WTC11 (cell line): ENCODE measurements around the gene HYDIN. TPM values are rescaled to one million over a fixed set of nuclear protein-coding genes. Genes with fewer than 3 reads are reported as not detected.

Source experiments
- ATAC-seq: fragments of 200-7000 bp; cut with Tn5 transposase; 2 replicates; pipeline ENCODE4 v1.10.0; 2021; ENCODE audit warnings: mild to moderate bottlenecking, moderate library complexity
- CTCF ChIA-PET: fragments of 300-600 bp; sonication (Branson Sonifier 250); formaldehyde crosslinking; loops from one replicate; lab custom pipeline; 2021; ENCODE audit warnings: antibody characterized with exemption; lab: Charles Lee
- POLR2A ChIA-PET: fragments of 350-600 bp; sonication (Branson Sonifier 250); formaldehyde crosslinking; loops from one replicate; lab custom pipeline; 2021; ENCODE audit warnings: antibody characterized with exemption; lab: Charles Lee
- DNase-seq: peaks from one replicate; pipeline ENCODE4 v3.0.0; 2021; ENCODE audit warnings: low spot score
- H3K27ac Mint-ChIP-seq: 2 replicates; pipeline ENCODE4 v1.8.0; 2021; ENCODE audit warnings: mixed read lengths
- H3K27me3 Mint-ChIP-seq: 2 replicates; pipeline ENCODE4 v1.8.0; 2021; ENCODE audit warnings: low read depth, mild to moderate bottlenecking, moderate library complexity, mixed read lengths
- H3K36me3 Mint-ChIP-seq: 2 replicates; pipeline ENCODE4 v1.8.0; 2021; ENCODE audit warnings: mixed read lengths
- H3K4me1 Mint-ChIP-seq: 2 replicates; pipeline ENCODE4 v1.8.0; 2022; ENCODE audit warnings: mixed read lengths
- H3K4me3 Mint-ChIP-seq: 2 replicates; pipeline ENCODE4 v1.8.0; 2021; ENCODE audit warnings: mild to moderate bottlenecking, moderate library complexity, mixed read lengths
- H3K9me3 Mint-ChIP-seq: 2 replicates; pipeline ENCODE4 v1.8.0; 2021; ENCODE audit warnings: mixed read lengths
- CBFB ChIP-seq: sonication (generic); formaldehyde crosslinking; IDR thresholded peaks from 2 replicates; pipeline ENCODE4 v1.8.1; 2022; ENCODE audit warnings: mild to moderate bottlenecking, low read depth, missing genetic modification reagents
- EMX1 ChIP-seq: fragments of 250-450 bp; sonication (Bioruptor Pico); IDR thresholded peaks from 2 replicates; pipeline ENCODE4 v1.8.0; 2021; ENCODE audit warnings: mild to moderate bottlenecking
- GRHL2 ChIP-seq: fragments of 250-450 bp; sonication (Bioruptor Pico); IDR thresholded peaks from 2 replicates; pipeline ENCODE4 v1.8.0; 2022; ENCODE audit warnings: mild to moderate bottlenecking, moderate library complexity; ENCODE audit not compliant: insufficient replicate concordance, severe bottlenecking
- GTF2I ChIP-seq: fragments of 250-450 bp; sonication (Bioruptor Pico); conservative IDR thresholded peaks from 2 replicates; pipeline ENCODE4 v1.4.0; 2021; ENCODE audit warnings: mild to moderate bottlenecking
- JAZF1 ChIP-seq: fragments of 250-450 bp; sonication (Bioruptor Pico); IDR thresholded peaks from 2 replicates; pipeline ENCODE4 v1.9.0; 2021; ENCODE audit warnings: moderate library complexity, mild to moderate bottlenecking, inconsistent platforms
- NFATC4 ChIP-seq: fragments of 250-450 bp; sonication (Bioruptor Pico); IDR thresholded peaks from 2 replicates; pipeline ENCODE4 v1.9.0; 2021; ENCODE audit warnings: mild to moderate bottlenecking
- NR1H2 ChIP-seq: sonication (generic); formaldehyde crosslinking; IDR thresholded peaks from 2 replicates; pipeline ENCODE4 v1.9.0; 2021; ENCODE audit warnings: mild to moderate bottlenecking, moderate library complexity, missing genetic modification reagents
- ZNF121 ChIP-seq: sonication (generic); formaldehyde crosslinking; IDR thresholded peaks from 2 replicates; pipeline ENCODE4 v1.8.0; 2023; ENCODE audit warnings: missing genetic modification reagents
- total RNA-seq: library from RNA; stranded (reverse); gene quantifications from 3 replicates; pipeline ENCODE4 v1.2.3, GENCODE V29; 2021
- TF ChIP-seq, protein P1 (sequence below): fragments of 250-450 bp; sonication (Bioruptor Pico); IDR thresholded peaks from 2 replicates; pipeline ENCODE4 v1.9.0; 2021; ENCODE audit warnings: moderate library complexity, mild to moderate bottlenecking, inconsistent platforms, borderline replicate concordance
- TF ChIP-seq, protein P2 (sequence below): sonication (generic); formaldehyde crosslinking; IDR thresholded peaks from 2 replicates; pipeline ENCODE4 v1.8.1; 2023; ENCODE audit warnings: mild to moderate bottlenecking, missing genetic modification reagents, moderate library complexity
- TF ChIP-seq, protein P3 (sequence below): sonication (generic); formaldehyde crosslinking; IDR thresholded peaks from 2 replicates; pipeline ENCODE4 v1.8.0; 2022; ENCODE audit warnings: mild to moderate bottlenecking, missing genetic modification reagents
- TF ChIP-seq, protein P4 (sequence below): sonication (generic); formaldehyde crosslinking; IDR thresholded peaks from 2 replicates; pipeline ENCODE4 v1.8.0; 2023; ENCODE audit warnings: mild to moderate bottlenecking, missing genetic modification reagents
- TF ChIP-seq, protein P5 (sequence below): sonication (generic); formaldehyde crosslinking; IDR thresholded peaks from 2 replicates; pipeline ENCODE4 v1.8.0; 2022; ENCODE audit warnings: mild to moderate bottlenecking, missing genetic modification reagents
- TF ChIP-seq, protein P6 (sequence below): sonication (generic); formaldehyde crosslinking; IDR thresholded peaks from 2 replicates; pipeline ENCODE4 v1.8.1; 2023; ENCODE audit warnings: mild to moderate bottlenecking, moderate library complexity, missing genetic modification reagents
- TF ChIP-seq, protein P7 (sequence below): sonication (generic); formaldehyde crosslinking; IDR thresholded peaks from 2 replicates; pipeline ENCODE4 v1.8.1; 2022; ENCODE audit warnings: mild to moderate bottlenecking, moderate library complexity, missing genetic modification reagents

The HYDIN gene
- total RNA-seq, 1 experiment from 2014 or later: 2.6 TPM

DNA sequence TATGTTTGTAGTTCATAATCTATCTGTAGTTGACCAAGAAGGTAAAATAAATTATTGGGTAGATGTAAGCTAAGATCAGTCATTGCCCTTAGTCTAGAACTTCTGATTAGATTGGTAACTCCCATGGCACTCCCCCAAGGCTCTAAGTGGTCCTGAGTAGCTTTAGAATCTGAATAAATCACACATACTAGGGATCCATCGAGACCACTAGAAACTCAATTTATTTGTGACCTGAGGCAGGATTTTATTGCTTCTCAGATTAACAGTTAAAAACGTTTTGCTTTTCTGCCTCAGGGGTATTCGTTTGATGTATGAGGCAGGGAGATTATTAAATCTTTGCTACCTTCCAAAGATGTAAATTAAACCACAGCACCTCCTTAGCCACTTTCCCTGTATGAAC, 33.8 kb upstream of the HYDIN start:
- ATAC-seq (no peak), DNase-seq (no peak)
- ChIA-PET POLR2A (no interaction called here), CTCF (no interaction called here)
- no peak overlapping the region for H3K4me3 Mint-ChIP-seq
- H3K27me3 Mint-ChIP-seq: no peaks in the 10 kb centered on the region
- peaks cover 7% of the 10 kb centered on the region for H3K9me3 Mint-ChIP-seq
- TF ChIP-seq, protein P1, sequence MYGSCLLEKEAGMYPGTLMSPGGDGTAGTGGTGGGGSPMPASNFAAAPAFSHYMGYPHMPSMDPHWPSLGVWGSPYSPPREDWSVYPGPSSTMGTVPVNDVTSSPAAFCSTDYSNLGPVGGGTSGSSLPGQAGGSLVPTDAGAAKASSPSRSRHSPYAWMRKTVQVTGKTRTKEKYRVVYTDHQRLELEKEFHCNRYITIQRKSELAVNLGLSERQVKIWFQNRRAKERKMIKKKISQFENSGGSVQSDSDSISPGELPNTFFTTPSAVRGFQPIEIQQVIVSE: no peak
- TF ChIP-seq NFATC4 (CRISPR knock-in tag) (no peak), GTF2I (no peak), CBFB (no peak), NR1H2 (no peak), JAZF1 (CRISPR knock-in tag) (no peak), ZNF121 (CRISPR knock-in tag) (no peak), GRHL2 (CRISPR knock-in tag) (no peak), EMX1 (CRISPR knock-in tag) (no peak)
- TF ChIP-seq, protein P2, sequence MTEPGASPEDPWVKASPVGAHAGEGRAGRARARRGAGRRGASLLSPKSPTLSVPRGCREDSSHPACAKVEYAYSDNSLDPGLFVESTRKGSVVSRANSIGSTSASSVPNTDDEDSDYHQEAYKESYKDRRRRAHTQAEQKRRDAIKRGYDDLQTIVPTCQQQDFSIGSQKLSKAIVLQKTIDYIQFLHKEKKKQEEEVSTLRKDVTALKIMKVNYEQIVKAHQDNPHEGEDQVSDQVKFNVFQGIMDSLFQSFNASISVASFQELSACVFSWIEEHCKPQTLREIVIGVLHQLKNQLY: no peak
- TF ChIP-seq, protein P3, sequence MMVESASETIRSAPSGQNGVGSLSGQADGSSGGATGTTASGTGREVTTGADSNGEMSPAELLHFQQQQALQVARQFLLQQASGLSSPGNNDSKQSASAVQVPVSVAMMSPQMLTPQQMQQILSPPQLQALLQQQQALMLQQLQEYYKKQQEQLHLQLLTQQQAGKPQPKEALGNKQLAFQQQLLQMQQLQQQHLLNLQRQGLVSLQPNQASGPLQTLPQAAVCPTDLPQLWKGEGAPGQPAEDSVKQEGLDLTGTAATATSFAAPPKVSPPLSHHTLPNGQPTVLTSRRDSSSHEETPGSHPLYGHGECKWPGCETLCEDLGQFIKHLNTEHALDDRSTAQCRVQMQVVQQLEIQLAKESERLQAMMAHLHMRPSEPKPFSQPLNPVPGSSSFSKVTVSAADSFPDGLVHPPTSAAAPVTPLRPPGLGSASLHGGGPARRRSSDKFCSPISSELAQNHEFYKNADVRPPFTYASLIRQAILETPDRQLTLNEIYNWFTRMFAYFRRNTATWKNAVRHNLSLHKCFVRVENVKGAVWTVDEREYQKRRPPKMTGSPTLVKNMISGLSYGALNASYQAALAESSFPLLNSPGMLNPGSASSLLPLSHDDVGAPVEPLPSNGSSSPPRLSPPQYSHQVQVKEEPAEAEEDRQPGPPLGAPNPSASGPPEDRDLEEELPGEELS: no peak
- TF ChIP-seq, protein P4, sequence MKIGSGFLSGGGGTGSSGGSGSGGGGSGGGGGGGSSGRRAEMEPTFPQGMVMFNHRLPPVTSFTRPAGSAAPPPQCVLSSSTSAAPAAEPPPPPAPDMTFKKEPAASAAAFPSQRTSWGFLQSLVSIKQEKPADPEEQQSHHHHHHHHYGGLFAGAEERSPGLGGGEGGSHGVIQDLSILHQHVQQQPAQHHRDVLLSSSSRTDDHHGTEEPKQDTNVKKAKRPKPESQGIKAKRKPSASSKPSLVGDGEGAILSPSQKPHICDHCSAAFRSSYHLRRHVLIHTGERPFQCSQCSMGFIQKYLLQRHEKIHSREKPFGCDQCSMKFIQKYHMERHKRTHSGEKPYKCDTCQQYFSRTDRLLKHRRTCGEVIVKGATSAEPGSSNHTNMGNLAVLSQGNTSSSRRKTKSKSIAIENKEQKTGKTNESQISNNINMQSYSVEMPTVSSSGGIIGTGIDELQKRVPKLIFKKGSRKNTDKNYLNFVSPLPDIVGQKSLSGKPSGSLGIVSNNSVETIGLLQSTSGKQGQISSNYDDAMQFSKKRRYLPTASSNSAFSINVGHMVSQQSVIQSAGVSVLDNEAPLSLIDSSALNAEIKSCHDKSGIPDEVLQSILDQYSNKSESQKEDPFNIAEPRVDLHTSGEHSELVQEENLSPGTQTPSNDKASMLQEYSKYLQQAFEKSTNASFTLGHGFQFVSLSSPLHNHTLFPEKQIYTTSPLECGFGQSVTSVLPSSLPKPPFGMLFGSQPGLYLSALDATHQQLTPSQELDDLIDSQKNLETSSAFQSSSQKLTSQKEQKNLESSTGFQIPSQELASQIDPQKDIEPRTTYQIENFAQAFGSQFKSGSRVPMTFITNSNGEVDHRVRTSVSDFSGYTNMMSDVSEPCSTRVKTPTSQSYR (CRISPR knock-in tag): no peak
- TF ChIP-seq, protein P5, sequence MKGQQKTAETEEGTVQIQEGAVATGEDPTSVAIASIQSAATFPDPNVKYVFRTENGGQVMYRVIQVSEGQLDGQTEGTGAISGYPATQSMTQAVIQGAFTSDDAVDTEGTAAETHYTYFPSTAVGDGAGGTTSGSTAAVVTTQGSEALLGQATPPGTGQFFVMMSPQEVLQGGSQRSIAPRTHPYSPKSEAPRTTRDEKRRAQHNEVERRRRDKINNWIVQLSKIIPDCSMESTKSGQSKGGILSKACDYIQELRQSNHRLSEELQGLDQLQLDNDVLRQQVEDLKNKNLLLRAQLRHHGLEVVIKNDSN (CRISPR knock-in tag): no peak
- TF ChIP-seq, all 79 proteins: peak for 0
- Mint-ChIP-seq H3K4me1 (peaks cover 9% of the 10 kb centered on the region; the same call in 1 of the 2 replicates), H3K27ac (no peak overlapping the region), H3K36me3 (no peaks in the 10 kb centered on the region)

DNA sequence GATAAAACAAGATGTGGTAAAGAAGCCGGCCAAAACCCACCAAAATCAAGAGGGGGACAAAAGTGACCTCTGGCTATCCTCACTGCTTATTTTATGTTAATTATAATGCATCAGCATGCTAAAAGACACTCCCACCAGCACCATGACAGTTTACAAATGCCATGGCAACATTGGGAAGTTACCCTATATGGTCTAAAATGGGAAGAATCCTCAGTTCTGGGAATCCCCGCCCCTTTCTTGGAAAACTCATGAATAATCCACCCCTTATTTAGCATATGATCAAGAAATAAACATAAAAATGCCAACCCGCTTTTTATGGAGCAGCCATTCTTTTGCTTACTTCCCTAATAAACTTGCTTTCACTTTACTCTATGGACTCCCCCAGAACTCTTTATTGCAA, 33.1 kb upstream of the HYDIN start:
- H3K9me3 Mint-ChIP-seq: peaks cover 7% of the 10 kb centered on the region
- no peak overlapping the region for H3K27ac Mint-ChIP-seq
- ChIA-PET CTCF (no interaction called here), POLR2A (no interaction called here)
- H3K4me3 Mint-ChIP-seq: no peak overlapping the region
- DNase-seq: no peak
- peaks cover 10% of the 10 kb centered on the region for H3K4me1 Mint-ChIP-seq
- TF ChIP-seq, protein P6, sequence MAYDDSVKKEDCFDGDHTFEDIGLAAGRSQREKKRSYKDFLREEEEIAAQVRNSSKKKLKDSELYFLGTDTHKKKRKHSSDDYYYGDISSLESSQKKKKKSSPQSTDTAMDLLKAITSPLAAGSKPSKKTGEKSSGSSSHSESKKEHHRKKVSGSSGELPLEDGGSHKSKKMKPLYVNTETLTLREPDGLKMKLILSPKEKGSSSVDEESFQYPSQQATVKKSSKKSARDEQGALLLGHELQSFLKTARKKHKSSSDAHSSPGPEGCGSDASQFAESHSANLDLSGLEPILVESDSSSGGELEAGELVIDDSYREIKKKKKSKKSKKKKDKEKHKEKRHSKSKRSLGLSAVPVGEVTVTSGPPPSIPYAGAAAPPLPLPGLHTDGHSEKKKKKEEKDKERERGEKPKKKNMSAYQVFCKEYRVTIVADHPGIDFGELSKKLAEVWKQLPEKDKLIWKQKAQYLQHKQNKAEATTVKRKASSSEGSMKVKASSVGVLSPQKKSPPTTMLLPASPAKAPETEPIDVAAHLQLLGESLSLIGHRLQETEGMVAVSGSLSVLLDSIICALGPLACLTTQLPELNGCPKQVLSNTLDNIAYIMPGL: no peak
- TF ChIP-seq, protein P7, sequence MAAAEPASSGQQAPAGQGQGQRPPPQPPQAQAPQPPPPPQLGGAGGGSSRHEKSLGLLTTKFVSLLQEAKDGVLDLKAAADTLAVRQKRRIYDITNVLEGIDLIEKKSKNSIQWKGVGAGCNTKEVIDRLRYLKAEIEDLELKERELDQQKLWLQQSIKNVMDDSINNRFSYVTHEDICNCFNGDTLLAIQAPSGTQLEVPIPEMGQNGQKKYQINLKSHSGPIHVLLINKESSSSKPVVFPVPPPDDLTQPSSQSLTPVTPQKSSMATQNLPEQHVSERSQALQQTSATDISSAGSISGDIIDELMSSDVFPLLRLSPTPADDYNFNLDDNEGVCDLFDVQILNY (CRISPR knock-in tag): no peak
- no peaks in the 10 kb centered on the region for H3K36me3 Mint-ChIP-seq
- H3K27me3 Mint-ChIP-seq: no peaks in the 10 kb centered on the region
- no peak for ATAC-seq
